Skin of body (tissue), 2 donors: ENCODE results near the gene SGTA. TPM values are rescaled to one million over a fixed set of nuclear protein-coding genes. Genes with fewer than 3 reads are reported as not detected.

Experiments
- DNase-seq: peaks from one replicate; lab custom pipeline; 2025; lab: John Stamatoyannopoulos, UW
- total RNA-seq: library from RNA; depleted of rRNA; stranded (reverse); fragments of >200 nt; gene quantifications from one replicate; pipeline ENCODE4 v1.2.3, GENCODE V29; 2014

SGTA gene
- total RNA-seq, 1 donor from 2014 or later: 18.7 TPM

DNA sequence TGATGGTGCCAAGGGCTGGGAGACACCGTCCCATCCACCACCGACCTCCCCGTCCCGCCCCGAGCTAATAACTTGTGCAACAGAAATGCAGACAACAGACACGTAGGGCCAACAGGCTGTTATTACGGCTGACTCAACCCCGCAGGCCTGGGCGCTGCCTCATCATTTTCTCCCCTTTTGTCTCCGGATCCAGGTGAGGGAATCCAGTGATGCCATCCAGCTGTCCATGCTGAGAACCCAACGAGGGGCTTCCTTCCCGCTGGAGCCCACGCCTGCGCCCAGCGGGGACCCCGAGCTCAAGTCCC, 55.5 kb downstream of the SGTA start:
- DNase-seq: no peak

DNA sequence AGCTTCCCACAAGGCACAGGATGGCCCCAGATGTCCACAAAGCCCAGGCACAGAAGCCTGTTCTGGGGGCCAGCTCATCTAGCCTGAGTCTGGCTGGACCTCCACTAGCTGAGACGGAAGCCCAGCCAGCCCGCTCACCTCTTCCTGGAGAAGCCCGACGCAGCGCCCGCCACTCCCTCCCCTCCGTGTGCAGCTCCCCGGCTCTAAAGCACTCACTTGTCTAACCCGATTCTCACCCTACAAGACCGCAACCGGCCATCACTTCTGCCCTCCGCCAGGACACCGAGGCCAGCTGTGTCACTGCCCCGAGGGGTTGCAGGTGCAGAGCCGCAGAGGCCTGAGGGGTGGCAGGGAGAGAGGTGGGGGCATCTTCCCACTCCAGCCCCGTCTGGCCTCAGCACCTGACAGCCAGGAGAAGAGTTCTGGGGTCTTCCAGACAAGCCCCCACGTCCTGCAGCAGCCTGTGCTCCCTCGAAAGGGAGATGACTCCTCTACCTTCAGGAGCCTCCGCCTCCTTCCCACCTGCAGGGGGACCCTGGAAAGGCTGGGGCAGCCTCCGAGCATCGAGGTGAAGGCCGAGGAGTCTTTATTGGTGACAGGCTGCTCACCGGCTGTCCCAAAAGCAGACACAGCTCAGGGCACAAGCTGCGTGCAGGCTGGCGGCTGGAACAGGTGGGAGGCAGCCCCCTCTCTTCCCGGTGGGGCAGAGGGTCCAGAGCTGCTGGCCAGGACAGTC, 56.0 kb downstream of the SGTA start:
- no peak for DNase-seq

- DNase-seq: no peak
Observed at GRCh38 chr19:2726160-2726855, 56.8 kb downstream of the SGTA start.

GRCh38 chr19:2724148-2724557, 58.9 kb downstream of the SGTA start:
- no peak for DNase-seq

- no peak for DNase-seq
Observed at GRCh38 chr19:2723747-2724146, 59.3 kb downstream of the SGTA start.

GRCh38 chr19:2723345-2723715, 59.7 kb downstream of the SGTA start:
- no peak for DNase-seq

DNA sequence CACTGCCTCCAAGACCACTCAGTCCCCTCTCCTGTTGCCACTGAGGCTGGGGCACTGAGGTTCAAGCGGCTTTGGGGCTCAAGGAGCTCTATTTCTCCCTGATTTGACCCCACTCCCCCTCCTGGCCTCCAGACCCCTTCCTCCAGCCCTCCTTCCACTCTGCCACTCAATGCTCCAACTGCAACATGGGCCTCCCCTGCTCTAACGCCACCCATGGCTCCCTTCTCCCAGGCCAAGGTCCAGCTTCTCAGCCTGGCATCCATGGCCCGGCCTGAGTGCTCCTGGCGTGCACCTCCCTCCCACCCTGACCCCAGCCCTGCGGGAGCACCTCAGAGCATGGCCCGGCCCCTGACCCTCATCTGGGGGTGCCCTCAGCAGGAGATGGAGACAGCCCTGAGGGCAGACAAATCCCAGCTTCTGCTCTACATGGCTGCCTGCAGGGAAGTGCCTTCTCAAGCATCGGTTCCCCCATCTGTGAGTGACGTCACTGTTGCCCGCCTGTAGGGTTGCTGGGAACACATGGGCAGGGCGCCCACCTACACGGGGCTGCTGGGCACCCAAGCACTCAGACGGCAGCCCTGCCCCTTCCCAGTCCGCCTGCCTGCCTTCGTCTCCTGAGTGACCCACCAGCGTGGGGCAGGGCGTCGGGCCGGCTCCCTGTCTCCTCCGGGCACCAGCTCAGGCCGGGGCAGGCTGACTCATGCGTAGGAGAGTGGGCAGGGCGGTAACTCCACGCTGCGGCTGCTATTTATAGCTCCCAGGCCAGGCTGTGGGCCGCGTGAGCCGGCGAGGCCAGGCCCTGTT, 60.3 kb downstream of the SGTA start:
- no peak for DNase-seq

- DNase-seq: no peak
Observed at GRCh38 chr19:2721570-2722540, 61.2 kb downstream of the SGTA start.

GRCh38 chr19:2720777-2721569, 62.1 kb downstream of the SGTA start, which contains the start of gene DIRAS1:
Gene DIRAS1 (minus strand): TSS chr19:2721372. CDS start chr19:2717806, 3,566 bp downstream.
- no peak for DNase-seq

GRCh38 chr19:2719920-2720776, 62.9 kb downstream of the SGTA start:
- no peak for DNase-seq

DNA sequence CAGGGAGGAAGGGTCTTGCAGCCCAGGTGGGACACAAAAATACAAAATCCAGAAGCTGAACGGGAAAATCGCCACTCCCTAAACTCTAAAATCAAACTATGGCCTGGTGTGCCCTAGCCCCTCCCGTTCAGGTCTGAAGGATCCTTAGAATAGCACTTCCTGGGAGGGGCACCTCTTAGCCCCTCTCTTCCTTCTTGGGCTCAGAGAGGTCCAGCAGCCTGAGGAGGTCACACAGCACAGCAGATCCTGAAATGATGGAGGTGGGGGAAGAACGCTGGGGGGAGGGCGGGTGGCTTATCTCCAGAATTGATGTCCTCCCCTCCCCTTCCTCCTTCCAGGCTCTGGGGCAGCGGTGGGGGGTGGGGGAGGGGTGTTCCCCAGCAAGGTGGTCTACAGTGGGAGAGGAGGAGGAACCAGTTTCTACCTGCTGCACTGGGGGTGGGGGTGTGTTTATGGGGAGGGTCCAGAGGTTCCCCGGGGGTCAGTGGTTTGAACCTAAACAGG, 63.8 kb downstream of the SGTA start:
- no peak for DNase-seq

GRCh38 chr19:2717638-2718541, 65.2 kb downstream of the SGTA start:
- DNase-seq: no peak

GRCh38 chr19:2716722-2717637, 66.1 kb downstream of the SGTA start:
- no peak for DNase-seq

GRCh38 chr19:2716275-2716650, 66.8 kb downstream of the SGTA start:
- DNase-seq: no peak

- no peak for DNase-seq
Observed at GRCh38 chr19:2715470-2716274, 67.4 kb downstream of the SGTA start.
